ENCODE results near the gene BAD. TPM values are rescaled to one million over a fixed set of nuclear protein-coding genes. Genes with fewer than 3 reads are reported as not detected.

The BAD gene
- total and polyA plus RNA-seq, 2 of the 13 experiments (the other 11 are each of a cell fraction or from before 2014, with no cell fraction given), result 17.9 to 28.5 TPM

- TF ChIP-seq LRRFIP1 (CRISPR knock-in tag; conservative IDR thresholded peaks at IDR 0.05), result no peak
- TF ChIP-seq ZNF557 (CRISPR knock-in tag; IDR thresholded peaks at IDR 0.05), result no peak
- TF ChIP-seq ZNF256 (CRISPR knock-in tag; conservative IDR thresholded peaks at IDR 0.05), result no peak
- TF ChIP-seq ZNF569 (CRISPR knock-in tag; IDR thresholded peaks at IDR 0.05; ENCODE audit: borderline replicate concordance), result 0 out of 2 replicates have a peak, but pooled peaks have one; percentile 60
- TF ChIP-seq ZNF761 (CRISPR knock-in tag; conservative IDR thresholded peaks at IDR 0.05), result no peak
- TF ChIP-seq, protein P1, sequence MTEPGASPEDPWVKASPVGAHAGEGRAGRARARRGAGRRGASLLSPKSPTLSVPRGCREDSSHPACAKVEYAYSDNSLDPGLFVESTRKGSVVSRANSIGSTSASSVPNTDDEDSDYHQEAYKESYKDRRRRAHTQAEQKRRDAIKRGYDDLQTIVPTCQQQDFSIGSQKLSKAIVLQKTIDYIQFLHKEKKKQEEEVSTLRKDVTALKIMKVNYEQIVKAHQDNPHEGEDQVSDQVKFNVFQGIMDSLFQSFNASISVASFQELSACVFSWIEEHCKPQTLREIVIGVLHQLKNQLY (CRISPR knock-in tag; IDR thresholded peaks at IDR 0.05), result no peak
- TF ChIP-seq ZNF672 (CRISPR knock-in tag; IDR thresholded peaks at IDR 0.05), result no peak
- no peak for TF ChIP-seq KDM3A (CRISPR knock-in tag; IDR thresholded peaks at IDR 0.05; ENCODE audit: low read depth)
- TF ChIP-seq ZNF773 (CRISPR knock-in tag; IDR thresholded peaks at IDR 0.05; ENCODE audit: borderline replicate concordance), result no peak
- TF ChIP-seq, protein P2, sequence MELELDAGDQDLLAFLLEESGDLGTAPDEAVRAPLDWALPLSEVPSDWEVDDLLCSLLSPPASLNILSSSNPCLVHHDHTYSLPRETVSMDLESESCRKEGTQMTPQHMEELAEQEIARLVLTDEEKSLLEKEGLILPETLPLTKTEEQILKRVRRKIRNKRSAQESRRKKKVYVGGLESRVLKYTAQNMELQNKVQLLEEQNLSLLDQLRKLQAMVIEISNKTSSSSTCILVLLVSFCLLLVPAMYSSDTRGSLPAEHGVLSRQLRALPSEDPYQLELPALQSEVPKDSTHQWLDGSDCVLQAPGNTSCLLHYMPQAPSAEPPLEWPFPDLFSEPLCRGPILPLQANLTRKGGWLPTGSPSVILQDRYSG (CRISPR knock-in tag; IDR thresholded peaks at IDR 0.05), result no peak
- no peak for TF ChIP-seq ZNF800 (CRISPR knock-in tag; IDR thresholded peaks at IDR 0.05)
- TF ChIP-seq ZNF597 (CRISPR knock-in tag; IDR thresholded peaks at IDR 0.05), result no peak
- no peak; the same call in 1 of the 2 replicates for TF ChIP-seq ZBTB42 (CRISPR knock-in tag; IDR thresholded peaks at IDR 0.05)
- no peak for TF ChIP-seq KAT2B (IDR thresholded peaks at IDR 0.05; ENCODE audit: borderline replicate concordance, low read depth, low read length)
- TF ChIP-seq SPEN (CRISPR knock-in tag; IDR thresholded peaks at IDR 0.05; ENCODE audit: low read depth), result no peak
- no peak for TF ChIP-seq ZNF589 (CRISPR knock-in tag; conservative IDR thresholded peaks at IDR 0.05)
- TF ChIP-seq MXD3 (CRISPR knock-in tag; IDR thresholded peaks at IDR 0.05), result no peak
- TF ChIP-seq CBFB (CRISPR knock-in tag; IDR thresholded peaks at IDR 0.05), result peak; percentile 10; the same call in 1 of the 2 replicates
- no peak for TF ChIP-seq ZBTB34 (CRISPR knock-in tag; IDR thresholded peaks at IDR 0.05)
- TF ChIP-seq ZNF841 (CRISPR knock-in tag; IDR thresholded peaks at IDR 0.05; ENCODE audit: borderline replicate concordance), result peak; percentile 78; the same call in 1 of the 2 replicates
- no peak for TF ChIP-seq ZNF207 (IDR thresholded peaks at IDR 0.05; ENCODE audit: borderline replicate concordance)
- no peak for TF ChIP-seq ZNF644 (CRISPR knock-in tag; IDR thresholded peaks at IDR 0.05; ENCODE audit: low read depth)
These were observed 15.4 kb downstream of the BAD start (continued) for GRCh38 chr11:64268893-64269539.
